ENCODE data around the gene SELENON. TPM values are rescaled to one million over a fixed set of nuclear protein-coding genes. Genes with fewer than 3 reads are reported as not detected.

SELENON gene
- total and polyA plus RNA-seq, 2 of the 13 experiments (the other 11 are each of a cell fraction or from before 2014, with no cell fraction given) = 3.8 to 8.0 TPM

DNA sequence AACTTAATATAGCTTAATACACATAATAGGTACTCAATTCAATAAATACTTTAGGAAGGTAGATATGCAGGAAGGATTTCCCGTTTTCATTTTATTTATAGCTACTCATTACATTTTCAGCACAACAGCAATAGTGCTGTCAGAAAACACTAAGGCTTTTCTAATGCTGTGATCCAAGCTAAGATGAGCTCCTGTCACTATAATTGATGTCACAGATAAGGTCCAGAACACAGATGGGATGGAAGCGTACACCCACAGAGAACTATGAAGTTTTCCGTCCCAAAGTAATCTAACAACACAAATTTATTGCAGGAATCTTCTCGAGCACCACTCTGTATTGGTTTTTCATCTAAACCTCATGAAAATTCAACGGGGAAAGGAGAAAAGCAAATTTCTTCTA, 45.7 kb downstream of the SELENON start:
- no TSS peak for BruUV-seq (replicated peaks)
- no peak overlapping the region for H3K4me3 ChIP-seq (replicated peaks in 1 of 3; ENCODE audit: insufficient read depth in 1 of 3, low read depth in 2 of 3, low read length in 3 of 3)
- H3K36me3 ChIP-seq (replicated peaks in 1 of 2; ENCODE audit: control insufficient read depth in 1 of 2, insufficient read depth in 2 of 2, low read length in 2 of 2) = no peaks in the 10 kb centered on the region
- in situ Hi-C loops (cut with HindIII; ENCODE audit: extremely low pct_ligation_motif_present, low pct_unique_long_range_greater_than_20kb) = no loop called here
- no peaks in the 10 kb centered on the region for H3K9me3 ChIP-seq (ENCODE audit: low read length)
- POLR2A ChIA-PET = interaction anchor here (1.3 kb wide), 1 partner anchor 30 kb away, joined by 3 read pairs; the partner anchor contains the start of gene PAQR7
- H3K27ac ChIP-seq (ENCODE audit: extremely low read length, insufficient read depth, low read length) = no peak overlapping the region
- WGBS (ENCODE audit: low lambda C conversion rate) = 93% methylated on average over 5 of the region's 5 CpGs
- peaks cover 7% of the 10 kb centered on the region; the same call in 1 of the 2 replicates for H3K4me1 ChIP-seq (ENCODE audit: insufficient read depth, low read length)
- ATAC-seq = no peak
- TF ChIP-seq TBX2 (CRISPR knock-in tag; IDR thresholded peaks at IDR 0.05; ENCODE audit: borderline replicate concordance) (no peak), MTA3 (CRISPR knock-in tag; IDR thresholded peaks at IDR 0.05) (no peak)
- no peak for DNase-seq (ENCODE audit: low spot score)
- no peaks in the 10 kb centered on the region for H4K20me1 ChIP-seq (ENCODE audit: insufficient read depth, low read length)
- CTCF ChIA-PET (ENCODE audit: low intra/inter-chr PET ratio, low total read pairs) = no interaction called here
- H2AFZ ChIP-seq (ENCODE audit: low read length) = no peak overlapping the region
- no peaks in the 10 kb centered on the region for H3K27me3 ChIP-seq (ENCODE audit: control insufficient read depth in 1 of 2, insufficient read depth in 2 of 2, low read length in 2 of 2)
- H3K79me2 ChIP-seq (ENCODE audit: insufficient read depth, low read length) = peaks cover 57% of the 10 kb centered on the region
- no peak overlapping the region for H3K9ac ChIP-seq (ENCODE audit: insufficient read depth, low read depth, low read length)
- FAIRE-seq = no peak
- intact Hi-C loops (cut with micrococcal nuclease; ENCODE audit: unreplicated experiment) = no loop called here
- H3K4me2 ChIP-seq (ENCODE audit: low read depth, low read length) = no peak overlapping the region

GRCh38 chr1:25847929-25848328, 47.9 kb downstream of the SELENON start:
- POLR2A ChIA-PET = no interaction called here
- WGBS (ENCODE audit: low lambda C conversion rate) = 87% methylated on average over 4 of the region's 4 CpGs

More at GRCh38 chr1:25847929-25848328, 47.9 kb downstream of the SELENON start:
- intact Hi-C loops (cut with micrococcal nuclease; ENCODE audit: unreplicated experiment) = no loop called here
- H3K4me3 ChIP-seq (replicated peaks in 1 of 3; ENCODE audit: insufficient read depth in 1 of 3, low read depth in 2 of 3, low read length in 3 of 3) = no peak overlapping the region
- ATAC-seq (no peak), FAIRE-seq (no peak), DNase-seq (ENCODE audit: low spot score) (no peak)
- no peak overlapping the region for H2AFZ ChIP-seq (ENCODE audit: low read length)
- H3K36me3 ChIP-seq (replicated peaks in 1 of 2; ENCODE audit: control insufficient read depth in 1 of 2, insufficient read depth in 2 of 2, low read length in 2 of 2) = no peaks in the 10 kb centered on the region
- no peak overlapping the region for H3K27ac ChIP-seq (ENCODE audit: extremely low read length, insufficient read depth, low read length)
- H3K79me2 ChIP-seq (ENCODE audit: insufficient read depth, low read length) = peaks cover 50% of the 10 kb centered on the region
- no TSS peak for BruUV-seq (replicated peaks)
- no peak overlapping the region for H3K9ac ChIP-seq (ENCODE audit: insufficient read depth, low read depth, low read length)
- H3K27me3 ChIP-seq (ENCODE audit: control insufficient read depth in 1 of 2, insufficient read depth in 2 of 2, low read length in 2 of 2) = no peaks in the 10 kb centered on the region
- in situ Hi-C loops (cut with HindIII; ENCODE audit: extremely low pct_ligation_motif_present, low pct_unique_long_range_greater_than_20kb) = no loop called here
- H3K4me1 ChIP-seq (ENCODE audit: insufficient read depth, low read length) = no peaks in the 10 kb centered on the region
- H3K9me3 ChIP-seq (ENCODE audit: low read length) = no peaks in the 10 kb centered on the region
- no peak overlapping the region for H3K4me2 ChIP-seq (ENCODE audit: low read depth, low read length)
- CTCF ChIA-PET (ENCODE audit: low intra/inter-chr PET ratio, low total read pairs) = no interaction called here
- no peaks in the 10 kb centered on the region for H4K20me1 ChIP-seq (ENCODE audit: insufficient read depth, low read length)
- no peak for TF ChIP-seq ZNF253 (CRISPR knock-in tag; IDR thresholded peaks at IDR 0.05; ENCODE audit: borderline replicate concordance)
- TF ChIP-seq KMT2A (CRISPR knock-in tag; IDR thresholded peaks at IDR 0.05) = no peak
- TF ChIP-seq JUN (CRISPR knock-in tag; IDR thresholded peaks at IDR 0.05) = no peak
- TF ChIP-seq LBX2 (CRISPR knock-in tag; IDR thresholded peaks at IDR 0.05; ENCODE audit: borderline replicate concordance) = no peak
- TF ChIP-seq NCOR1 (IDR thresholded peaks at IDR 0.05; ENCODE audit: borderline replicate concordance, low read length) = no peak
- no peak for TF ChIP-seq MED1 (CRISPR knock-in tag; IDR thresholded peaks at IDR 0.05)
- TF ChIP-seq ZNF33A (CRISPR knock-in tag; IDR thresholded peaks at IDR 0.05; ENCODE audit: borderline replicate concordance) = no peak
- no peak for TF ChIP-seq ZNF512 (CRISPR knock-in tag; IDR thresholded peaks at IDR 0.05)
